Suprapubic skin (tissue), 4 donors: ENCODE measurements around the gene IL1R1. TPM values are rescaled to one million over a fixed set of nuclear protein-coding genes. Genes with fewer than 3 reads are reported as not detected.
"Not testable (repeated sequence)": the region's sequence is repeated elsewhere in the genome, so short reads cannot be mapped to it uniquely, and the experiment has no call there.

Source experiments
- DNase-seq, 2 donors: peaks; one replicate each; pipeline ENCODE4 v3.0.0-alpha.2; 2019; ENCODE audit warnings: low spot score in 2 of 2
- H3K27ac ChIP-seq: fragments of 200-600 bp; sonication (generic); one replicate; pipeline ENCODE4 v1.5.1; 2019
- H3K27me3 ChIP-seq: fragments of 200-600 bp; sonication (generic); one replicate; pipeline ENCODE4 v1.5.1; 2019
- H3K36me3 ChIP-seq: fragments of 200-600 bp; sonication (generic); one replicate; pipeline ENCODE4 v1.5.1; 2019
- H3K4me1 ChIP-seq: fragments of 200-600 bp; sonication (generic); one replicate; pipeline ENCODE4 v1.5.1; 2019
- H3K4me3 ChIP-seq: fragments of 200-600 bp; sonication (generic); one replicate; pipeline ENCODE4 v1.5.1; 2019; ENCODE audit warnings: mild to moderate bottlenecking
- H3K9me3 ChIP-seq: fragments of 200-600 bp; sonication (generic); one replicate; pipeline ENCODE4 v1.5.1; 2019
- CTCF ChIP-seq, 2 donors: fragments of 200-600 bp in 1 of 2; fragments of 450-650 bp in 1 of 2; sonication (generic) in 1 of 2; IDR thresholded peaks; one replicate each; pipeline ENCODE4 v1.5.1; 2016 to 2019; ENCODE audit warnings: antibody characterized with exemption in 2 of 2, mild to moderate bottlenecking in 1 of 2, moderate library complexity in 1 of 2
- EP300 ChIP-seq: sonication (generic); formaldehyde crosslinking; IDR thresholded peaks from one replicate; pipeline ENCODE4 v1.6.1; 2017; ENCODE audit warnings: antibody characterized with exemption
- POLR2A ChIP-seq, 2 donors: fragments of 450-650 bp; IDR thresholded peaks; one replicate each; pipeline ENCODE4 v1.6.1; 2017; ENCODE audit warnings: antibody characterized with exemption in 2 of 2, mild to moderate bottlenecking in 2 of 2, moderate library complexity in 2 of 2
- POLR2AphosphoS5 ChIP-seq, 3 donors: sonication (generic); formaldehyde crosslinking; IDR thresholded peaks; one replicate each; pipeline ENCODE4 v1.6.1; 2017; ENCODE audit warnings: antibody characterized with exemption in 3 of 3
- WGBS: methylation state at CpG from one replicate; pipeline ENCODE4 v1.1.5; 2018; 5-methylcytosine and 5-hydroxymethylcytosine counted together
- total RNA-seq, 4 donors: library from RNA; depleted of rRNA; stranded (reverse); fragments of >200 nt; gene quantifications; one replicate each; pipeline ENCODE4 v1.1.0, GENCODE V29; 2016

Gene IL1R1
- total RNA-seq, 4 donors from 2014 or later: 52.1 to 90.0 (median 58.8) TPM

GRCh38 chr2:102101849-102102635, 40.5 kb upstream of the IL1R1 start:
- no peaks in the 10 kb centered on the region for H3K36me3 ChIP-seq
- no peak for DNase-seq
- no peaks in the 10 kb centered on the region for H3K9me3 ChIP-seq
- TF ChIP-seq POLR2AphosphoS5 (IDR thresholded peaks at IDR 0.05) (no peak), EP300 (no peak), CTCF (IDR thresholded peaks at IDR 0.05) (no peak), POLR2A (IDR thresholded peaks at IDR 0.05) (no peak)
- H3K27ac ChIP-seq: no peak overlapping the region
- 74% methylated on average over 4 of the region's 4 CpGs for WGBS
- no peak overlapping the region for H3K4me3 ChIP-seq
- H3K27me3 ChIP-seq: no peaks in the 10 kb centered on the region
- peaks cover 16% of the 10 kb centered on the region for H3K4me1 ChIP-seq

- 79% methylated on average over 3 of the region's 3 CpGs for WGBS
- not testable (repeated sequence) for DNase-seq, H3K36me3 ChIP-seq, H3K27me3 ChIP-seq, H3K27ac ChIP-seq, H3K9me3 ChIP-seq, H3K4me3 ChIP-seq
- peaks cover 16% of the 10 kb centered on the region for H3K4me1 ChIP-seq
Observed at GRCh38 chr2:102102636-102102948, 40.0 kb upstream of the IL1R1 start.

GRCh38 chr2:102103284-102103683, 39.3 kb upstream of the IL1R1 start:
- peaks cover 16% of the 10 kb centered on the region for H3K4me1 ChIP-seq
- TF ChIP-seq CTCF (IDR thresholded peaks at IDR 0.05) (no peak), POLR2AphosphoS5 (IDR thresholded peaks at IDR 0.05) (no peak), EP300 (no peak), POLR2A (IDR thresholded peaks at IDR 0.05) (no peak)
- no peaks in the 10 kb centered on the region for H3K36me3 ChIP-seq
- H3K9me3 ChIP-seq: no peaks in the 10 kb centered on the region
- WGBS: 94% methylated on average over 8 of the region's 8 CpGs
- H3K27ac ChIP-seq: no peak overlapping the region
- DNase-seq: no peak
- H3K27me3 ChIP-seq: no peaks in the 10 kb centered on the region
- H3K4me3 ChIP-seq: no peak overlapping the region

- no peak for TF ChIP-seq POLR2A (IDR thresholded peaks at IDR 0.05)
- peak in 1 of 3 donors; percentile 7 for TF ChIP-seq POLR2AphosphoS5 (IDR thresholded peaks at IDR 0.05)
- TF ChIP-seq EP300: no peak
- no peak for TF ChIP-seq CTCF (IDR thresholded peaks at IDR 0.05)
- DNase-seq: peak; percentile 81 to 85
- H3K4me3 ChIP-seq: peak overlapping the region; percentile 47
- peak overlapping the region; percentile 69 for H3K27ac ChIP-seq
- peaks cover 16% of the 10 kb centered on the region for H3K4me1 ChIP-seq
- no peaks in the 10 kb centered on the region for H3K27me3 ChIP-seq
- H3K9me3 ChIP-seq: no peaks in the 10 kb centered on the region
- 11% methylated on average over 13 of the region's 15 CpGs for WGBS
- no peaks in the 10 kb centered on the region for H3K36me3 ChIP-seq
Observed at GRCh38 chr2:102103992-102104871, 38.3 kb upstream of the IL1R1 start.

GRCh38 chr2:102106133-102106556, 36.4 kb upstream of the IL1R1 start:
- Histone ChIP-seq H3K27me3 (no peaks in the 10 kb centered on the region), H3K36me3 (no peaks in the 10 kb centered on the region), H3K9me3 (no peaks in the 10 kb centered on the region), H3K27ac (no peak overlapping the region), H3K4me3 (no peak overlapping the region), H3K4me1 (peaks cover 19% of the 10 kb centered on the region)
- no peak for DNase-seq
- 76% methylated on average over 5 of the region's 5 CpGs for WGBS
- TF ChIP-seq POLR2AphosphoS5 (IDR thresholded peaks at IDR 0.05) (no peak), CTCF (IDR thresholded peaks at IDR 0.05) (no peak), EP300 (no peak), POLR2A (IDR thresholded peaks at IDR 0.05) (no peak)

- H3K27ac ChIP-seq, H3K36me3 ChIP-seq, DNase-seq, H3K27me3 ChIP-seq, H3K4me3 ChIP-seq, H3K9me3 ChIP-seq: not testable (repeated sequence)
- WGBS: 91% methylated on average over 6 of the region's 6 CpGs
- peaks cover 19% of the 10 kb centered on the region for H3K4me1 ChIP-seq
Observed at GRCh38 chr2:102106813-102107740, 35.5 kb upstream of the IL1R1 start.
